Activated naive CD4-positive, alpha-beta T cell treated with anti-CD3 and anti-CD28 coated beads, Interleukin-2, amount 50 U/mL, for 72 hours (primary cell): ENCODE measurements around the gene WASHC4. TPM values are rescaled to one million over a fixed set of nuclear protein-coding genes. Genes with fewer than 3 reads are reported as not detected.
A peak's percentile ranks its signal among the peaks of the same experiment; 100 is the strongest.

ENCODE experiments used
- ATAC-seq, 2 donors: fragments of 150-1000 bp; cut with Tn5 transposase; 2 replicates each; pipeline ENCODE4 v1.10.0; 2021; ENCODE audit warnings: mild to moderate bottlenecking in 2 of 2, moderate library complexity in 2 of 2
- DNase-seq, 2 donors: peaks; one replicate each; pipeline ENCODE4 v3.0.0; 2021 to 2022; ENCODE audit warnings: low spot score in 2 of 2
- H3K27ac Mint-ChIP-seq, 2 donors: one replicate each; pipeline ENCODE4 v1.8.0; 2022; ENCODE audit warnings: mild to moderate bottlenecking in 2 of 2, mixed read lengths in 2 of 2
- H3K36me3 Mint-ChIP-seq, 2 donors: one replicate each; pipeline ENCODE4 v1.8.0; 2022; ENCODE audit warnings: mixed read lengths in 2 of 2
- H3K9me3 Mint-ChIP-seq, 2 donors: one replicate each; pipeline ENCODE4 v1.8.0; 2022; ENCODE audit warnings: mixed read lengths in 2 of 2
- total RNA-seq, 2 donors: library from RNA; stranded (reverse); gene quantifications; one replicate each; pipeline ENCODE4 v1.2.3, GENCODE V29; 2022

Gene WASHC4, protein sequence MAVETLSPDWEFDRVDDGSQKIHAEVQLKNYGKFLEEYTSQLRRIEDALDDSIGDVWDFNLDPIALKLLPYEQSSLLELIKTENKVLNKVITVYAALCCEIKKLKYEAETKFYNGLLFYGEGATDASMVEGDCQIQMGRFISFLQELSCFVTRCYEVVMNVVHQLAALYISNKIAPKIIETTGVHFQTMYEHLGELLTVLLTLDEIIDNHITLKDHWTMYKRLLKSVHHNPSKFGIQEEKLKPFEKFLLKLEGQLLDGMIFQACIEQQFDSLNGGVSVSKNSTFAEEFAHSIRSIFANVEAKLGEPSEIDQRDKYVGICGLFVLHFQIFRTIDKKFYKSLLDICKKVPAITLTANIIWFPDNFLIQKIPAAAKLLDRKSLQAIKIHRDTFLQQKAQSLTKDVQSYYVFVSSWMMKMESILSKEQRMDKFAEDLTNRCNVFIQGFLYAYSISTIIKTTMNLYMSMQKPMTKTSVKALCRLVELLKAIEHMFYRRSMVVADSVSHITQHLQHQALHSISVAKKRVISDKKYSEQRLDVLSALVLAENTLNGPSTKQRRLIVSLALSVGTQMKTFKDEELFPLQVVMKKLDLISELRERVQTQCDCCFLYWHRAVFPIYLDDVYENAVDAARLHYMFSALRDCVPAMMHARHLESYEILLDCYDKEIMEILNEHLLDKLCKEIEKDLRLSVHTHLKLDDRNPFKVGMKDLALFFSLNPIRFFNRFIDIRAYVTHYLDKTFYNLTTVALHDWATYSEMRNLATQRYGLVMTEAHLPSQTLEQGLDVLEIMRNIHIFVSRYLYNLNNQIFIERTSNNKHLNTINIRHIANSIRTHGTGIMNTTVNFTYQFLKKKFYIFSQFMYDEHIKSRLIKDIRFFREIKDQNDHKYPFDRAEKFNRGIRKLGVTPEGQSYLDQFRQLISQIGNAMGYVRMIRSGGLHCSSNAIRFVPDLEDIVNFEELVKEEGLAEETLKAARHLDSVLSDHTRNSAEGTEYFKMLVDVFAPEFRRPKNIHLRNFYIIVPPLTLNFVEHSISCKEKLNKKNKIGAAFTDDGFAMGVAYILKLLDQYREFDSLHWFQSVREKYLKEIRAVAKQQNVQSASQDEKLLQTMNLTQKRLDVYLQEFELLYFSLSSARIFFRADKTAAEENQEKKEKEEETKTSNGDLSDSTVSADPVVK
- total RNA-seq = 10 to 100 TPM; 30.5 to 41.2 TPM

DNA sequence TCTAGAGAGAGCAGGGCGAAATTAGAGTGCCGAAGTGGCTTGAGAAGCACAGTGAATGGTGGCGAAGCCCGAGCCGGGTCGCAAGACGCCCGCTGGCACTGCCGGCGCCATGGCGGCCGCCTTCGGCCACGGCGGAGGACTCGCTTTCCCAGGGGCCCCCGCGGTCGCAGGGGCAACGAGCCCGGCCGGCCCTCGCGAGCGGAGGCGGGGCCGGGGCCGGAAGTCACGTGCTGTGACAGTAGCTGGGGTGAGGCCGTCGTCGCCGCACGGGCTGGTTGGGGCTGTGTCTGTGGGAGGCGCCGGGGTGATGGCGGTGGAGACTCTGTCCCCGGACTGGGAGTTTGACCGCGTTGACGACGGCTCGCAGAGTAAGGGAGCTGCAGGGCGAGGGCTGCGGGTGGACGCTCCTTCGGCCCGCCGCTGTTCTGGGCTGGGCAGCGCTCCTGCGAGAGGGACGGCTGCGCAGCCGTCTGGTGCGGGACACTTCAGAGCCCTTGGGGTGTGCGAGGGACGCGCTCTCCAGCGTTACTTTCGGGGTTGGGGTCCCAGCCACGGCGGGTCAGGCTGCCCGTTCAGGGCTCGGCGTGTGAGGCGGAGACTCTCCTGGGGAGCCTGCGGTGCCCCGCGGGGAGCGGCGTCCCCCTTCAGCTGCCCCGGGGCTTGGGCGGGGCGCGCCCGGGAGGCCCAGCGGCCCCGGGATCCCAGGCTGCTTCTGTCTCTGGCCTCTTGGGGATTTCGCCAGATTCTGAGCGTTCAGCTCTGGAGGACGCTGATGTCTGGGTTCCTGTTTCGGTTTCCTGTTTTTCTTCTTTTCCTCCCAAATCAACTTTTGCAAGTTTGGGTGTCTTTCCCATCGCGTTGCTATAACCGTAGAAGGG is at the start of gene WASHC4:
WASHC4 (plus strand) TSS at position 238 of the 878 bp plus-strand sequence; CDS start at position 308, 70 bp downstream.
- peaks cover 15 to 24% of the 10 kb centered on the region in 2 donors for H3K36me3 Mint-ChIP-seq
- DNase-seq (peak; percentile 95 to 96), ATAC-seq (peak; percentile 98 to 99)
- peaks cover 0 to 10% of the 10 kb centered on the region in 2 donors for H3K9me3 Mint-ChIP-seq
- peak within 1 kb of the TSS; percentile 96 for H3K27ac Mint-ChIP-seq

DNA sequence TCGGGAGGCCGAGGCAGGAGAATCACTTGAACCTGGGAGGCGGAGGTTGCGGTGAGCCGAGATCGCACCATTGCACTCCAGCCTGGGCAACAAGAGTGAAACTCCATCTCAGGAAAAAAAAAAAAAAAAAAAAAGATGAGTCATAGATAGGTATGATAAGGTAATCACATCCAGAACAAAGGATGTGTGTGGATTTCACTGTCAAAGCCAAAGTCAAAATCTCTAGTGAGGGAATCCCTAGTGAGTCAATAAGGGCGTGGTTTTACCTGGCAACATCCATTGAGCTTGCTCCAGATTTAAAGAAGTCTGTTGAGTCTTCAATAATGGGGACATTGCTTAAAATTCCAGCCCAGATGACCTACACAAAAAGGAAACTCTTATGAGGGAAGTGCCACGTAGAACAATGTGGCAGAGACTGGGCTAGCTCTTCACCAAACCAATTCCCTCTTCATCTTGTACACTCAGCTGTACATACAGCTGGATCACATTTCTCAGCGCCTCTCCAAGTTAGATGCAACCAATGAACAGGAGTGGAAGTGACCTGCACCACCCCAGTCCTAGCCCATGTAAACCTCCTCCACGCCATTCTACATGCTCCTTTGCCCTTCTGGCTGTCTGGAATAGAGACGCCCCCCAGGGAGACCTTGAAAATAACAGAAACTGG is 46.7 kb upstream of the WASHC4 start:
- no peak for DNase-seq
- peaks cover 1 to 7% of the 10 kb centered on the region in 2 donors for H3K9me3 Mint-ChIP-seq
- ATAC-seq = peak; percentile 31 to 53

DNA sequence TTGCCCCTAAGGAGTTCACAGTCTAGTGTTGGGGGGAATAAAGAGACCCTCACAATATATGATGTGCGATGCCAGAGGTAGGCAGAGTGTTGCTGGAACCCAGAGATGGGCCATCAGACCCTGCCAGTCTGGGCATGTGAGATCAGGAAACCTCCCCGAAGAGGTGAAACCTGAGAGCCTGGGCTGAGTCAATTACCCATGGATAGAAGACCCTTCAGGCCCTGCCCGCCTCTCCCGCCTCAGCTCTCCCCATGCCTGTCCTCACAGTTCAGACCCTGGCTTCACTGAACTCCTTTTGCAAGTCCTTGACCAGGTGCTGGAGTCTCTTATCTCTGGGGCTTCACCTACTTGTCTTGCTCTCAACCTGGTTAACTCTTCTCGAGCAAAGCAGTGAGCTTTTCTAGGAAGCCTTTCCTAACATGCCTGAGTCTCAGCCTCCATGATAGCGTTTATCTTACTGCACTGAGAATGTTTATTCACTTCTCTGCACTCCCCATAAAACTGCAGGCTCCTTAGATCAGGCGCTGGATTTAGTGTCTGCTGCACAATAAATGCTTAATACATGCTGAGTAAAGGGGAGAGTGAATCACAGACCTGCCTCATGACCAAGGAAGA is 42.9 kb upstream of the WASHC4 start:
- ATAC-seq = no peak
- no peaks in the 10 kb centered on the region for H3K9me3 Mint-ChIP-seq
- no peaks in the 10 kb centered on the region for H3K36me3 Mint-ChIP-seq
- no peak overlapping the region for H3K27ac Mint-ChIP-seq
- no peak for DNase-seq

More for the DNA sequence above, 46.7 kb upstream of the WASHC4 start:
- H3K27ac Mint-ChIP-seq = no peak overlapping the region
- peaks cover 2 to 3% of the 10 kb centered on the region in 2 donors for H3K36me3 Mint-ChIP-seq

DNA sequence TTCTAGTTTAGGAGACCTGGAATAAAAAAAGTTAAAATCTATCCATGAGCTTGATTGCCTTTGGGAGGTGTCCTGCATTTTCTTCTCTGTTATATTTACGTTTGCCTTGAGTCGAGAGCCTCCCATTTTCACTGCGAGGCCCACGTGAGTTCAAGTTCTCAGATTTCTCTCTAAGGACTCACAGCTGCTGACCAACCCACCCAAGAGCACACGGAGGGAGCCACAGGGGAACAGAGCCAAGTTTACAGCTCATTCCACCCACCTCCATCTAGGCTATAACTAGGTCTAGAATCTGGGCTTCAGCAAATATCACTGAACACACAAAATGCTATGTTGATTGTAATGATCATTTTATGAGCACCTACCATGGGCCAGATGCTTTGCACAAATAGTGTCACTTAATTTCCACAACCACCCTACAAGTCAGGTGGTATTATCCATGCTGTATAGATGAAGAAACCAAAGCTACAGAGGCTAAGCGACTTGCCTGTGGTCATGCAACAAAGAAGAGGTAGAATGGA is 40.0 kb upstream of the WASHC4 start:
- no peaks in the 10 kb centered on the region for H3K9me3 Mint-ChIP-seq
- H3K27ac Mint-ChIP-seq = no peak overlapping the region
- H3K36me3 Mint-ChIP-seq = no peaks in the 10 kb centered on the region
- ATAC-seq = no peak
- no peak for DNase-seq

DNA sequence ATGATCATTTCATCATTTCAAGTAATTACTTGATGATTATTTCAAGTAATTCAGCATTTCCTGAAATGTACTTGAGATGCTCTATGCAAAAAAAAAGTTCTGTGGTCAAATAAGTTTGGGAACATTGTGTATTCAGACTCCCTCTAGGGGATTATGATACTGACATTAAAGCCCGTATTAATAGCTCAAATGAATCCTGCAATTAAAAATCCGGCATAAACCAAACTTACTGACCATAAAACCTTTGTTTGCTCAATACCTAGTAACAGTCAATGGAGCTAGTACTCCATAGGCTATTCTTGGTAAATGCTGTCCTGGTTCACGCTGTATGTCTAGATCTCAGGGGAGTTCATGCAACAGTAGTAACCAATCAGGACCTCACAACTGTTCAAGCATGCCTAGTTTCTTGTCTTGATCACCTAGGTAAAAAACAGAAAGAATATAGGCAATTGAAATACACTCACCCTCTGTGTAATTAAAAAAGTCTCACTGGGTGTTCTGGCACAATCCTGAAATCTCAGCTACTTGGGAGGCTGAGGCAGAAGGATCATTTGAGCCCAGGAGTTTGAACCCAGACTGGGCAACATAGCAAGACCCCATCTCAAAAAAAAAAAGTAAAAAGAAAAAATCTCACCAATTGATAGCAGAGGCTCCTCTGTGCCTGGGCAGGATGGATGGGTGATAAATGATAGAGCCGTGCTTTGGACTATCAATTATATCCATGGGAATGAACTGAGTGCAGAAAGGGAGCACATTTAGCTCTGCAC is 37.4 kb upstream of the WASHC4 start:
- H3K36me3 Mint-ChIP-seq = no peaks in the 10 kb centered on the region
- H3K9me3 Mint-ChIP-seq = no peaks in the 10 kb centered on the region
- no peak for DNase-seq
- H3K27ac Mint-ChIP-seq = no peak overlapping the region
- no peak for ATAC-seq

DNA sequence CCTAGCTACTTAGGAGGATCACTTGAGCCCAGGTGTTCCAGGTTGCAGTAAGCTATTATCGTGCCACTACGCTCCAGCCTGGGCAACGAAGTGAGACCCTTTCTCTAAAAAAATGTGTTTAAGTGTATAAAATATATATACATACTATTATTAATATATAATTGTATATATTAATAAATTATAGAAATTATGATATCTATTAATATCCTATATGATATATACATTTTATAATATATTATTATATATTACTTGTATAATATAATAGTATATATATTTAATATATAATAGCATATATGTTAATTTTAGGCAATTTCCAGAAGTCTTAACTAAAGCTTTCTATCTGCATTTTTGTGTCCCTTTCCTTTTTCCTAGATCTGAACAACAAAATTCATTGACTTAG is 35.5 kb upstream of the WASHC4 start:
- no peak for ATAC-seq
- H3K27ac Mint-ChIP-seq = no peak overlapping the region
- no peak for DNase-seq

DNA sequence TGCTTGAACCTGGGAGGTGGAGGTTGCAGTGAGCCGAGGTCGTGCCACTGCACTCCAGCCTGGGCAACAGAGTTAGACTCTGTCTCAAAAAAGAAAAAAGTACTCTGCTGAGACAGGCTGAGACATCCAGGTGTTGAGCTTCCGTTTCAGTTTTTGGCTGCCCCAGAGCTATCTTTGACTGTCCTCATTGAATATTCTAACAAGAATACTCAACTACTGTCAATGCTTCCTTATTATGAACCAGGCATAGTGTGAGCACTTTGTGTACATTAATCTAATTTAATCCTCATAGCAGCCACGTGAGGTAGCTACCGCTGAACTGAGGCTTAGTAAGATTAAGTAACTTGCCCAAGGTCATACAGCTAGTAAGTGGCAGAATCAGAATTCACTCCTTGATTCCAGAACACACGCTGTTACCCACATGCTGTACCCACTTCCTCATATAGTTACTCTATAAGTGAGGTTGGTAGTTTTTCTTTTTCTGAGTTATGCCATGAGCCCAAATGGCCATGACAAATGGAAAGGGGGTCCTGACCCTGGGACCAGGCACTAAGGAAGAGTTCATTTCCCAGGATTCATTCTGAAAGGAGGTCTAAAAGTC is 34.5 kb upstream of the WASHC4 start:
- no peaks in the 10 kb centered on the region for H3K36me3 Mint-ChIP-seq
- ATAC-seq (no peak), DNase-seq (no peak)
- no peak overlapping the region for H3K27ac Mint-ChIP-seq
- H3K9me3 Mint-ChIP-seq = no peaks in the 10 kb centered on the region

More for the DNA sequence above, 35.5 kb upstream of the WASHC4 start:
- no peaks in the 10 kb centered on the region for H3K36me3 Mint-ChIP-seq
- no peaks in the 10 kb centered on the region for H3K9me3 Mint-ChIP-seq

DNA sequence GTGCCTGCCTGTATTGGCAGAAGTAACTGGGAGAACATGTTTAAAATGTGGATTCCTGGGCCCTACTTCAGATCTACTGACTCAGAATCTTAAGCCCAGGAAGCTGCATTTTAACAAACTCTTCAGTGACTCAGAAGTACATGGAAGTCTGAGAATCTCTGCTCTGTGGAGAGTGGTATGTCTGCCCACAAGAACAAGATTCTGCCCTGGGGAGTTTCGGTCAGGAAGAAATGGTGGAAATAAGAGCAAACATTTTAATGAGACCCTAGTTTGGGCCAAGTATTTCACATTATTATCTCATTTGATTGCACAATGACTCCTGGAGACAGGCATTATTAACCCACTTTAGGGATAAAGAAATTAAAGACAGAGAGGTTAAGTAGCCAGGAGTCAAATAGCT is 31.4 kb upstream of the WASHC4 start:
- H3K27ac Mint-ChIP-seq = no peak overlapping the region
- DNase-seq (no peak), ATAC-seq (no peak)
- H3K9me3 Mint-ChIP-seq = no peaks in the 10 kb centered on the region
- no peaks in the 10 kb centered on the region for H3K36me3 Mint-ChIP-seq

DNA sequence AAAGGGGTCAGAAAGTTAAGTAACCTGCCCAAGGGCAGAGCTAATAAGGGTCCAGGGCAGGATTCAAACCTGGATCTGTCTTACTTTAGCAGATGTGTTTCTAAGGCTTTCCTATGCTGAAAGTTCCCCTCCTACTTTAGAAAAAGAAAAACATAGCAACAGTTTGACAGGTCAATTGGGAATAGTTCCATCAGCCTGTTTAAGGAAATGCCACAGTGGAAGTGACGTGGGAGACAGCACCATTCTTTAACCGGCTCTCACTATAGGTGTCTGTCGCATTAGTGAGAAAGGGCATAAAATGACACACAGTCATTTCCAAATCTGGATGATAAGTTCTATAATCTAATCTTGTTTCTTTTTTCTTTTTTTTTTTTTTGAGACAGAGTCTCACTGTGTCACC is 30.6 kb upstream of the WASHC4 start:
- no peak for ATAC-seq
- Mint-ChIP-seq H3K27ac (no peak overlapping the region), H3K36me3 (no peaks in the 10 kb centered on the region), H3K9me3 (no peaks in the 10 kb centered on the region)
- no peak for DNase-seq

DNA sequence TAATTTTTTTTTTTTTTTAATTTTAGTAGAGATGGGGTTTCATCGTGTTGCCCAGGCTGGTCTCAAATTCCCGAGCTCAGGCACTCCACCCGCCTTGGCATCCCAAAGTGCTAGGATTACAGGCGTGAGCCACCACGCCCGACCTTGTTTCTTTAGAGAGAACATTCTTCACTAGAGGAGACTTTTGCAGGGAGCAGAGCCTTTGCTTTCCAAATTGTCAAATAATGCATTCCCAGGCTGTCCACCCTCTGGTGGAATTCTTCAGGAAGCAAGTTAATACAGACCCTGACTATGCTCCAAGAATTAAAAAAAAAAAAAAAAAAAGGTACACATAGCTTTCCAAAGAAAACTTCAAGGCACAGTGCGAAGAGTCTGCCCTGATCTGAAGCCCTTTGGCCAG is 30.1 kb upstream of the WASHC4 start:
- no peak overlapping the region for H3K27ac Mint-ChIP-seq
- H3K36me3 Mint-ChIP-seq = no peaks in the 10 kb centered on the region
- DNase-seq (no peak), ATAC-seq (no peak)
- H3K9me3 Mint-ChIP-seq = no peaks in the 10 kb centered on the region

DNA sequence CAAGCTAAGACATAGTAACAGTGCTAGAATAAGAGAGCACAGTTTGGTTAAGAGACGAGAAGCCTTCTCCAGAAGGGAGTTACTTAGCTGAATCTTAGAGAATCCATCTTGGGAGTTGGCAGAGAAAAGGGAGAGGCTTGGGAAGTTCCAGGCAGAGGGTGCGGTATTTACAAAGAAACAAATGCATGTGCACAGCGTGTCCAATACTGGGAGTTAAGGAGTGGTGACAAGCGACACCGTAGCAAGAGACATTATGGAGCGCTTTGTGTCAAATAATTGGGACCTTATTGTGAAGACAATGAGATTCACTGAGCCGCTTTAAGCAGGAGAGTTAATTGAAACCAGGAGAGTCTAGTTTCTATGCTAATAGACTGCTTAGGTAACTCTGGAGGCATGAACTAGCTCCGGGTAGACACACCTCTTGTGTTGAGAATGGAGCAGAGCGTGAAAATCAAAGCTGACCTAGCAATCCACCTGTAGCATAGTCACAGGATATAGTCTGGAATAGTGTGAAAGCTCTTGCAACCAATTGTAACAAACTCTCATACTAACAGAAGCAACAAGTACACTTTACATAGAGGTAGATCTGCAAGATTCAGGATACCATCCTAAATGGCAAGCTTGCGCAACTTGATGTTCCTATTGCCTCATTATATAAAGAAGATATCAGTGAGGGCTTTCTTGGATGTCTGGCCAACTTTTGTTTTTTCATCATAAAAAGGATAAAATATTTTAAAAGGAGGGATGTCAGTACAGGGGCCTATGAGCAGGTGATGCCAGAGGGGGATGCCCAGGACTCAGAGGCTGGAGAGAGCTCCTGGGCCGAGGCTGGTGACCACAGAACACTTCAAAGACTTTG is 28.6 kb upstream of the WASHC4 start:
- ATAC-seq (no peak), DNase-seq (no peak)
- no peak overlapping the region for H3K27ac Mint-ChIP-seq
- no peaks in the 10 kb centered on the region for H3K9me3 Mint-ChIP-seq
- H3K36me3 Mint-ChIP-seq = peaks cover 0 to 6% of the 10 kb centered on the region in 2 donors

DNA sequence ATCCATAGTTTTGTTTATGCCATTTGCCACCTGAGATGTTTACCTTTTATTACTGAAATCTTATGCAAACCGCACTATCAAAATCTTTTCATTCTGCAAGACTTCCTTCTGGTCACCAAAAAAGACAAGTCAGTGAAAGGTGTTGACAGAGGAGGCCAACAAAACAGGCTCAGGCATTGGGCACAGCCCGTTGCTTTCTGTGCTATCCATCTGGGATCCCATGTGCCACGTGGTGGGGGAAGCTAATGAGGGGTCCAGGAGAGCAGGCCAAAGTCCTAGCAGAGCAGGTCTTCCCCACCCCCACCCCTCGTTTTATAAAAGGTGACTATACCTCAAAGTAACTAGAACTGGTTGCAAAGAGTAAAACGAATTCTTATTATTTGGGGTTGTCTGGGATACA is 24.5 kb upstream of the WASHC4 start:
- ATAC-seq (no peak), DNase-seq (no peak)
- Mint-ChIP-seq H3K36me3 (peaks cover 0 to 11% of the 10 kb centered on the region in 2 donors), H3K27ac (no peak overlapping the region), H3K9me3 (peaks cover 0 to 10% of the 10 kb centered on the region in 2 donors)

DNA sequence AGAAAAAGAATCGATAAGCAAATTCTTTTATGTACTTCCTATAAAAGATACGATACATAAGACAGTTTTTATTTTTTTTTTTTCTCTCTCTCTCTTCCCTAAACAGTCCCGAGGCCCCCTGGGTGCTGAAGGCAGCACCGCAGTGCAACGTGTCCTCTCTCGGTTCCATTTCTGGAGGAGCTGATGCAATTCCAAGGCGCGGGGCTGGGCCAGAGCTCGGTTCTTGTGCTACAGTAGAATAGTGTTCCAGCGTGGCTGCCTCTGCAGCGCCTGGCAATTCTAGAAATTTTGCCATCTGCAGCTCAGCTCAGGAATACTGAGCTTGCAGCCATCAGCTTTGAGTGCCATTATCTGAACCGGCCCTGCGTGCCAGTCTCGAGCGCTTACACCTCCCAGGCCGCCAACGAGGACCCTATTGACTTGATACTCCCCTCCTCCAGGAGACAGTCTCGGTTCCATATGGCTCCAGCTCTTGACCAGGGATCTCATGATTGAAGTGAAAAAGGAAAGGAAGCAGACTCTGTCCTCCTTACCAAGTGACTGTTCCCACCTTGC is 23.9 kb upstream of the WASHC4 start:
- DNase-seq (no peak), ATAC-seq (peak in 1 of 2 donors; percentile 16)
- H3K27ac Mint-ChIP-seq = no peak overlapping the region
- peaks cover 0 to 10% of the 10 kb centered on the region in 2 donors for H3K9me3 Mint-ChIP-seq
- peaks cover 0 to 11% of the 10 kb centered on the region in 2 donors for H3K36me3 Mint-ChIP-seq
